Activated CD4-positive, alpha-beta T cell treated with anti-CD3 and anti-CD28 coated beads, Interleukin-10, Interleukin-2, amounts not matched to agents 100 ng/mL and 50 ng/mL, durations not matched to agents 16 hours and 8 hours (primary cell): ENCODE measurements around the gene IRF2.
"Not testable (repeated sequence)": the region's sequence is repeated elsewhere in the genome, so short reads cannot be mapped to it uniquely, and the experiment has no call there.

Source experiments
- DNase-seq: peaks from one replicate; pipeline ENCODE4 v3.0.0-alpha.2; 2020

The IRF2 gene

GRCh38 chr4:184343502-184344177, 130.7 kb downstream of the IRF2 start:
- peak; percentile 77 for DNase-seq

- DNase-seq: not testable (repeated sequence)
Observed at GRCh38 chr4:184342857-184343237, 131.5 kb downstream of the IRF2 start.

GRCh38 chr4:184342167-184342856, 132.0 kb downstream of the IRF2 start:
- DNase-seq: no peak

- peak; percentile 29 for DNase-seq
Observed at GRCh38 chr4:184339398-184340193, 134.8 kb downstream of the IRF2 start.

- no peak for DNase-seq
Observed at GRCh38 chr4:184337907-184338306, 136.4 kb downstream of the IRF2 start.
